GM18861 (cell line): Measurements from ENCODE around the gene MAP1B.

Source experiments
- ATAC-seq: cut with Tn5 transposase; IDR thresholded peaks from one replicate; pipeline ENCODE4 v1.9.1; 2021; ENCODE audit not compliant: unreplicated experiment

MAP1B gene

GRCh38 chr5:72216756-72217155 is 109.5 kb downstream of the MAP1B start:
- no peak for ATAC-seq

DNA sequence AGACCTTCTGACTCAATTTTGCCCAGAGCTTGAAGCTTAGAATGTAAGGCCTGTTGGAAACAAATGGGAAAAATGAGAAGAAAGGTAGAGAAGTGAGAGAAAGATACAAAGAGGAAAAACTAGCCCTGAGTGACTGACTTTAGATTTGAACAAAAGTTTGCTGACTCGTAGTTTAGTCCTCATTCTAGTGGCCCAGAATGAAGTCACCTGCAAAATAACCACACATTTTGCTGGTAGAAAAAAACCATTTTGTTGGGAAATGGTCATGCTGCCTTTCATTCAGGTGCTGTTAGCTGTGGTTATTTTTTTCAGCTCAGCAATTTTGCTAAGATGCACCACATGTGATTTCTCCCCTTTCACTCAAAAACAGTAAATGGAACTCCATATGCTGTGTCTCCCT is 113.8 kb downstream of the MAP1B start:
- no peak for ATAC-seq

DNA sequence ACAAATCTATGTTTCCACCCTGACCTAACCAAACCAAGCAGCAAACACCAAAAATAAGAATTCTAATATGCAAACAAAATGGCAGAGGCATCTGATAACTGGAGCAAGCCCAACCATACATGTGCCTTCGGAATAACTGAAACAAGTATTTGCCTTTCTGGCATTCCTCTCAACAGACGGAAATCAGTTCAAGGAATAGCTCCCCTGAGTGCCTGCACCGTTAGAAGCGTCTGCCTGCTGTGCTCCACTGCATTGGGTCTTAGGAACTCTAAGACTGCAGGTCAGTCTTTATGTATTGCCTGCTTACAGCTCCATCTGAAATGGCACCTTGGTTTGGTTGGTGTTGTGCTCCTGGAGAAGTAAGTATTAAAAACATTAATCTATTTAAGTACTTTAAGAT is 114.3 kb downstream of the MAP1B start:
- no peak for ATAC-seq

- ATAC-seq: no peak
Observed at GRCh38 chr5:72222521-72222920, 115.2 kb downstream of the MAP1B start.

GRCh38 chr5:72223371-72223770 is 116.1 kb downstream of the MAP1B start:
- ATAC-seq: no peak

GRCh38 chr5:72224946-72225463 is 117.7 kb downstream of the MAP1B start:
- ATAC-seq: no peak

GRCh38 chr5:72225741-72226140 is 118.5 kb downstream of the MAP1B start:
- ATAC-seq: no peak

GRCh38 chr5:72226950-72227349 is 119.7 kb downstream of the MAP1B start:
- no peak for ATAC-seq

DNA sequence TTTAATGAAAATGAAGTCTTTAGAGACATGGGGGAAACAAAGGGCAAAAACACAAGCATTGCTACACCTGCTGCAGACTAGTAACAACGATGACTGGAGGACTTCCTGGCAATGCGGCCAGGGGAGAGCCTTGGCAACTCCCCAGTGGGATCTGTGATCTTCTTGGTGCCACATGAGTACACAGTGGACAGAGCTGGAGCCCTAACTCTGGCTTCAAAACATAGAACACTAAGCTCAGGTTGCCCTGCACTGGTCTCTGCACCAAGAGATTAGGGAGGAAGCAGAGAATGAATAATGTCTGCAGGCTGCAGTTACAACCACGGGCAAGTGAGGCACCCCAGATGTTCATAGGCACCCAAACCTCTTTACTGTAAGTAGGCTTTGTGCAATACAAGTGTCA is 121.7 kb downstream of the MAP1B start:
- ATAC-seq: no peak

GRCh38 chr5:72231991-72232703 is 124.9 kb downstream of the MAP1B start:
- no peak for ATAC-seq

DNA sequence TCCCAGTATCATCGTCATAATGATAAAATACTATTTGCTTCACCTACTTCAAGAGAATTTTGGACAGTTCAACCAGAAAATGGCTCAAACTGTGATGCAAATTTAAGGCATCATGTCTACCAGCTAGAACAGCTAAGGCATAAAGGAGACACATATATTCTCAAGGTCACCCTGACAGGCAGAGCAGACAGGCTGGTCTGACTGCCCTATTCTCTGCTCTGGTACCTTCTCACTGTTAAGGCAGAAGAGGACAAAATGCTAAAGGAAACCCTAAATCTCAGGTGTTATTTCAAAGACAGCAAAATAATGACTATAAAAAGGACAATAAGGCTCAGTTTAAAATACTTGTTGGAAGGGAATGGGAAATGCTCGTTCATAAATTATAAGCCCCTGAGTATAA is 125.6 kb downstream of the MAP1B start:
- no peak for ATAC-seq

GRCh38 chr5:72233835-72234234 is 126.6 kb downstream of the MAP1B start:
- no peak for ATAC-seq

DNA sequence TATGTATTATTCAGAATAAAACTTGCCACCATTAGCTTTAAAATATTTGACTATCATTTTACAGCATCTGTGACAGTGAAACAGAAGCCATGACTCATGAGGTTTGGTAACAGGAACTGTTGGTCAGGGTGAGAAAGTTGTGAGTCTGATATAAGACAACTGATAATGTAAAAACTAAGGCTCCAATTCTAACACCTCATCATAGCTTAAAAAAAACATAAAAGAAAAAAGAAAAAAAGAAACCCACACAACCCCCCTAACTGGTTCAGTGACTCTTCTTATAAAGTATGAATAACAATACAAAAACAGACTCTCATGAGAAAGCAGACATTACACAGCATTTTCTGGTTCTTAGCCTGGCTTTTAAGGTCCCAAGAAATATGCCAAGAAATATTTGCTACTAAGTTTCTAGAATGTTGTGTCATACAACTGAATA is 127.0 kb downstream of the MAP1B start:
- peak; percentile 88 for ATAC-seq

DNA sequence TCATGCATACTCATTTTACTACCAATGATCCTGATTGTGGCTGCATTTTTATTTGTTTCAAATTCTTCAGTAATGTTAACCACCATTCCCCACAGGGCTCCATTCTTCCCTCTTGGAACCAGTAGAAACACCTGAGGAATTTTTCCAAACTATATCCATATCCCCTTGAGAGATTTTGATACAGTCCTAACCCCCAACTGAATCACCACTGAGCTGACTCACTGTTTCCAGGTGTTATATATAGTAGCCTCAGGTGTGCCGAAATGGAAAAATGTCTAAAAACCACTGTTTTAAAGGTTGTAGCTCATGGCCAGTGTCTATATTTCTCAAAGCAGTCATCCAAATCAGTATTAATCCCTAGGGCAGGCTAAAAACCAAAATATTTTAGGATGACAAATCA is 127.6 kb downstream of the MAP1B start:
- ATAC-seq: no peak

DNA sequence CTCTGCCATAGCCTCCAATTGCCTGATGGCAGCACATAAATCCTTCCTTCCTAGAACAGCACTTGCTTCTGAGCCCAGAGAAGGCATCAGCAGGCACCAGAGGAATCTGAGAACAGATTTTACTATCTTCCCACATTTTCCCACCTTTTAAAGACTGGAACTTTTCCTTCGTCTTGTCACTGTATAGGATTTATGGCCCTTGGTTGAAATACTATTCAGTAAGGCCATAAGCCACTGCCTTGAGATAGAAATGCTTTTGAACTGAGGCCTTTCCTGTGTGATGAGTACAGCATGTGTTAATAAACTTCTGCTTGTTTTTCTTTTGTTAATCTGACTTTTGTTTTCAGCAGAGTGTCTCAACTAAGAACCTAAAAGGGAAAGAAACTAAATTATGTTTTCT is 128.4 kb downstream of the MAP1B start:
- ATAC-seq: no peak

- ATAC-seq: no peak
Observed at GRCh38 chr5:72237415-72237814, 130.1 kb downstream of the MAP1B start.

GRCh38 chr5:72237879-72238278 is 130.6 kb downstream of the MAP1B start:
- no peak for ATAC-seq

DNA sequence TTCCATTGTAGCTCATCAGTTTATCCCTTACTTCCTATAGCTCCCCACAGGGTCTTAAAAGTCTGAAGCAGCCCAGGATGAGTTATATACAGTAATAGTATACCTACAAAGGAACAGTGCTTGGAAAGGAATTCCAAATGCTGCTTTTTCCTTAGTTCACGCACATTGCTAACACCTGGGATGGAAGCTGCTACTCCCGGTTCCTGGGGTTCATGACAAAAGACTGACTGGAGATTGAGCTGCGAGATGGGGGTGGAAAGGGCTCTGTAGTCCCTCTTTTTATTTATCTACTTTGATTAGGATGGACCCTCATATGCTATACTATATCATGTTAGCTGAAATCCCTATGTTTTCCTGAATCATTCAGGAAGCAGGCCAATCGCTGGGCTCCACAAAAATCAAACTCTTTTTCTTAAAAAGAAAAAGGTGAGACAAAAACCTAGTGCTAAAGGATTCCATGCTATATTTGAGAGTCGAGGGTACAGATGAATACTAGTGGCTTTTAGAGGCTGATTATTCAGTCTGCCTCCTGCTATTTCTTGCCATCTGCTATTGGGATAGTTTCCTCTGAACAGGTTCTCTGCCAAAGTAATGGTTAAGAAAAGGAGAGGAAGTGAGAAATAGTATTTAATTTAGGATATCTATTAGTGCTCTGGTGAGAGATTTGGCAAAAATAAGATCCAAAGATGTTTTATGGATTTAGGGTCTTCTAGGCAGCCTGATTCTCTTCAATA is 131.6 kb downstream of the MAP1B start:
- ATAC-seq: no peak

GRCh38 chr5:72241346-72242003 is 134.2 kb downstream of the MAP1B start:
- no peak for ATAC-seq

- ATAC-seq: no peak
Observed at GRCh38 chr5:72242796-72243475, 135.7 kb downstream of the MAP1B start.

GRCh38 chr5:72243706-72244105 is 136.4 kb downstream of the MAP1B start:
- no peak for ATAC-seq
